ENCODE measurements around the gene MYO10. TPM values are rescaled to one million over a fixed set of nuclear protein-coding genes. Genes with fewer than 3 reads are reported as not detected.

Gene MYO10
- total RNA-seq, 1 experiment from 2014 or later: 71.9 TPM

- no peaks in the 10 kb centered on the region for H3K27me3 ChIP-seq (ENCODE audit: control insufficient read depth, insufficient read depth, low read length)
- peak; percentile 73 for ATAC-seq
- intact Hi-C loops (cut with micrococcal nuclease; ENCODE audit: unreplicated experiment): loop anchor here (1.0 to 5.0 kb wide), 2 partner anchors 141 to 398 kb away; no protein-coding TSS in a partner anchor
- H3K4me1 ChIP-seq (ENCODE audit: control insufficient read depth, insufficient read depth, low read length): peaks cover 13% of the 10 kb centered on the region
- no TSS peak for BruUV-seq (replicated peaks)
- TF ChIP-seq SIN3A (IDR thresholded peaks at IDR 0.05; ENCODE audit: borderline replicate concordance, insufficient read depth, low read depth, low read length) (no peak), REST (IDR thresholded peaks at IDR 0.05; ENCODE audit: insufficient read depth in 1 of 2, low read depth in 2 of 2, low read length in 1 of 2) (no peak), CTCF (IDR thresholded peaks at IDR 0.05) (peak; percentile 67; the same call in 1 of the 2 replicates), POLR2AphosphoS5 (IDR thresholded peaks at IDR 0.05; ENCODE audit: low read depth, low read length) (no peak)
- CTCF ChIA-PET: interaction anchor here (0.6 to 1.2 kb wide), 4 partner anchors 397 to 411 kb away, joined by 3 to 6 read pairs (median 4); no protein-coding TSS in a partner anchor
- in situ Hi-C loops (cut with HindIII; ENCODE audit: low pct_unique_long_range_greater_than_20kb, low sequenced_read_pairs): no loop called here
- no peaks in the 10 kb centered on the region; the same call in 1 of the 2 replicates for H3K36me3 ChIP-seq (ENCODE audit: control insufficient read depth, insufficient read depth, low read length)
- POLR2A ChIA-PET: no interaction called here
- no peak overlapping the region for H3K4me3 ChIP-seq (ENCODE audit: low read depth in 2 of 2, low read length in 2 of 2)
- no peaks in the 10 kb centered on the region for H3K9me3 ChIP-seq (ENCODE audit: control insufficient read depth, insufficient read depth, low read depth, low read length)
- H3K27ac ChIP-seq (ENCODE audit: low read length): peak overlapping the region; percentile 20
- DNase-seq (ENCODE audit: low read depth, low spot score): peak; percentile 62
Measured at GRCh38 chr5:16791036-16791705, 144.9 kb downstream of the MYO10 start.

- no peaks in the 10 kb centered on the region for H3K9me3 ChIP-seq (ENCODE audit: control insufficient read depth, insufficient read depth, low read depth, low read length)
- H3K27me3 ChIP-seq (ENCODE audit: control insufficient read depth, insufficient read depth, low read length): no peaks in the 10 kb centered on the region
- DNase-seq (ENCODE audit: low read depth, low spot score) (no peak), ATAC-seq (no peak)
- BruUV-seq (replicated peaks): no TSS peak
- ChIA-PET POLR2A (no interaction called here), CTCF (no interaction called here)
- no peak overlapping the region for H3K27ac ChIP-seq (ENCODE audit: low read length)
- H3K4me3 ChIP-seq (ENCODE audit: low read depth in 2 of 2, low read length in 2 of 2): no peak overlapping the region
- intact Hi-C loops (cut with micrococcal nuclease; ENCODE audit: unreplicated experiment): no loop called here
- peaks cover 13% of the 10 kb centered on the region for H3K4me1 ChIP-seq (ENCODE audit: control insufficient read depth, insufficient read depth, low read length)
- in situ Hi-C loops (cut with HindIII; ENCODE audit: low pct_unique_long_range_greater_than_20kb, low sequenced_read_pairs): no loop called here
- TF ChIP-seq POLR2AphosphoS5 (IDR thresholded peaks at IDR 0.05; ENCODE audit: low read depth, low read length) (no peak), REST (IDR thresholded peaks at IDR 0.05; ENCODE audit: insufficient read depth in 1 of 2, low read depth in 2 of 2, low read length in 1 of 2) (no peak), CTCF (IDR thresholded peaks at IDR 0.05) (no peak), SIN3A (IDR thresholded peaks at IDR 0.05; ENCODE audit: borderline replicate concordance, insufficient read depth, low read depth, low read length) (no peak), TCF7L2 (IDR thresholded peaks at IDR 0.05; ENCODE audit: low read depth, low read length) (no peak)
- no peaks in the 10 kb centered on the region for H3K36me3 ChIP-seq (ENCODE audit: control insufficient read depth, insufficient read depth, low read length)
Measured at GRCh38 chr5:16788957-16789356, 147.1 kb downstream of the MYO10 start.

Data from Panc1 (cell line).